CD4-positive, alpha-beta T cell (primary cell): Measurements from ENCODE around the gene NOXA1. TPM values are rescaled to one million over a fixed set of nuclear protein-coding genes. Genes with fewer than 3 reads are reported as not detected.

Source experiments
- ATAC-seq: fragments of 200-7000 bp; cut with Tn5 transposase; one replicate; pipeline ENCODE4 v1.10.0; 2022; ENCODE audit warnings: mild to moderate bottlenecking; ENCODE audit not compliant: poor library complexity
- CTCF ChIA-PET: fragments of 350-600 bp; sonication (Branson Sonifier 250); formaldehyde crosslinking; loops from one replicate; lab custom pipeline; 2021; ENCODE audit warnings: antibody characterized with exemption, inconsistent platforms; lab: Charles Lee
- POLR2A ChIA-PET: fragments of 350-600 bp; sonication (Branson Sonifier 250); formaldehyde crosslinking; loops from one replicate; lab custom pipeline; 2021; ENCODE audit warnings: antibody characterized with exemption, inconsistent platforms; lab: Charles Lee
- DNase-seq, 14 experiments: peaks; one replicate each; pipeline ENCODE4 v3.0.0-alpha.2; 2013 to 2020; ENCODE audit warnings: mixed read lengths in 2 of 14
- H3K27ac ChIP-seq, 2 donors: one replicate each; pipeline versions ENCODE4 v1.5.1 to v1.7.0; 2013; ENCODE audit warnings: low read length in 2 of 2, low read depth in 1 of 2, mild to moderate bottlenecking in 1 of 2
- H3K27me3 ChIP-seq, 2 experiments: 1 replicate in 1 of 2; 2 replicates in 1 of 2; pipeline versions ENCODE4 v1.6.1 to v1.7.0; 2013; ENCODE audit warnings: low read length in 2 of 2, control low read depth in 1 of 2, mild to moderate bottlenecking in 1 of 2, moderate library complexity in 1 of 2; ENCODE audit not compliant: insufficient read depth in 2 of 2, control insufficient read depth in 1 of 2
- H3K36me3 ChIP-seq: one replicate; pipeline ENCODE4 v1.6.1; 2013; ENCODE audit warnings: low read length, control low read depth; ENCODE audit not compliant: insufficient read depth
- H3K4me1 ChIP-seq: one replicate; pipeline ENCODE4 v1.6.1; 2013; ENCODE audit warnings: low read length, control low read depth; ENCODE audit not compliant: insufficient read depth
- H3K4me3 ChIP-seq: one replicate; pipeline ENCODE4 v1.5.1; 2013; ENCODE audit warnings: mild to moderate bottlenecking, low read length, moderate library complexity
- H3K9me3 ChIP-seq, 2 experiments: 1 replicate in 1 of 2; 2 replicates in 1 of 2; pipeline versions ENCODE4 v1.6.1 to v1.7.0; 2013; ENCODE audit warnings: low read length in 2 of 2, mild to moderate bottlenecking in 2 of 2, control low read depth in 1 of 2, moderate library complexity in 1 of 2; ENCODE audit not compliant: control insufficient read depth in 1 of 2, insufficient read depth in 1 of 2
- H3K27ac Mint-ChIP-seq: one replicate; pipeline ENCODE4 v1.8.0; 2020; ENCODE audit warnings: mixed read lengths
- H3K27me3 Mint-ChIP-seq: one replicate; pipeline ENCODE4 v1.8.0; 2021; ENCODE audit warnings: mixed read lengths
- H3K36me3 Mint-ChIP-seq: one replicate; pipeline ENCODE4 v1.8.0; 2021; ENCODE audit warnings: low read depth, mixed read lengths
- H3K4me1 Mint-ChIP-seq: one replicate; pipeline ENCODE4 v1.8.0; 2021; ENCODE audit warnings: low read depth, mixed read lengths
- H3K4me3 Mint-ChIP-seq: one replicate; pipeline ENCODE4 v1.8.0; 2020; ENCODE audit warnings: mild to moderate bottlenecking, mixed read lengths
- H3K9me3 Mint-ChIP-seq: one replicate; pipeline ENCODE4 v1.8.0; 2020; ENCODE audit warnings: mixed read lengths
- intact Hi-C, 2 experiments: fragments of 100-400 bp; cut with DNase I in 1 of 2; cut with micrococcal nuclease in 1 of 2; formaldehyde crosslinking; loops; one replicate each; pipeline versions ENCODE4 v1.15.1 to v1.9.0; 2023 to 2025; cut with DNase I, micrococcal nuclease
- total RNA-seq, 174 experiments: library from RNA in 2 of 174; stranded (reverse) in 2 of 174; gene quantifications; one replicate each; pipeline ENCODE4 v1.2.3 and lab custom pipeline; 2021 to 2026
- TF ChIP-seq, protein P1 (sequence below): fragments of 200-600 bp; IDR thresholded peaks from one replicate; pipeline ENCODE4 v1.8.0; 2022; ENCODE audit warnings: antibody characterized with exemption, mild to moderate bottlenecking

NOXA1 gene
- total RNA-seq, 2 experiments from 2014 or later = 6.7 to 7.7 TPM

DNA sequence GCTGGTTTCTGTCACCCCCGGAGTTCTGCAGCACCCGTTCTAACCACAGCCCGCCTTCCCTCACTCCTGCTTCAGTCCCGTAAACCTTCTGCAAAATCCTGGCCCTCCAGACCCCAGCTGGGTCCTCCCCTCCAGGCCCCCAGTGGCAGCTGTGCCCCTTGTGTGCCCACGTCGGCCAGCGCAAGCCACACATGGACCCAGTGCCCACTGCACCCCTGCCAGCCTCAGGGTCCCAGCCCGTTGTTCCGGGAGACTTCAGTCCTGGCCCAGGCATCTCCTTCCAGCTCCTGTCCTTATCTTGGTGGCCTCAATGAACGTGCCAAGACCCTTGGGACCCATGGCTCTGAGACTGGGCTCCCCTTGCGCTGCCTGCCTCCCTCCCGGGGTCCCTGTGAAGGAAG, 43.4 kb upstream of the NOXA1 start:
- Mint-ChIP-seq H3K27ac (no peak overlapping the region), H3K27me3 (no peaks in the 10 kb centered on the region), H3K9me3 (no peaks in the 10 kb centered on the region), H3K4me1 (peaks cover 4% of the 10 kb centered on the region), H3K36me3 (no peaks in the 10 kb centered on the region), H3K4me3 (no peak overlapping the region)
- peaks cover 0 to 3% of the 10 kb centered on the region in 2 experiments for H3K9me3 ChIP-seq
- no peaks in the 10 kb centered on the region for H3K27me3 ChIP-seq
- H3K27ac ChIP-seq = no peak overlapping the region
- no peaks in the 10 kb centered on the region for H3K36me3 ChIP-seq
- no peak for DNase-seq
- no peaks in the 10 kb centered on the region for H3K4me1 ChIP-seq
- TF ChIP-seq, protein P1, sequence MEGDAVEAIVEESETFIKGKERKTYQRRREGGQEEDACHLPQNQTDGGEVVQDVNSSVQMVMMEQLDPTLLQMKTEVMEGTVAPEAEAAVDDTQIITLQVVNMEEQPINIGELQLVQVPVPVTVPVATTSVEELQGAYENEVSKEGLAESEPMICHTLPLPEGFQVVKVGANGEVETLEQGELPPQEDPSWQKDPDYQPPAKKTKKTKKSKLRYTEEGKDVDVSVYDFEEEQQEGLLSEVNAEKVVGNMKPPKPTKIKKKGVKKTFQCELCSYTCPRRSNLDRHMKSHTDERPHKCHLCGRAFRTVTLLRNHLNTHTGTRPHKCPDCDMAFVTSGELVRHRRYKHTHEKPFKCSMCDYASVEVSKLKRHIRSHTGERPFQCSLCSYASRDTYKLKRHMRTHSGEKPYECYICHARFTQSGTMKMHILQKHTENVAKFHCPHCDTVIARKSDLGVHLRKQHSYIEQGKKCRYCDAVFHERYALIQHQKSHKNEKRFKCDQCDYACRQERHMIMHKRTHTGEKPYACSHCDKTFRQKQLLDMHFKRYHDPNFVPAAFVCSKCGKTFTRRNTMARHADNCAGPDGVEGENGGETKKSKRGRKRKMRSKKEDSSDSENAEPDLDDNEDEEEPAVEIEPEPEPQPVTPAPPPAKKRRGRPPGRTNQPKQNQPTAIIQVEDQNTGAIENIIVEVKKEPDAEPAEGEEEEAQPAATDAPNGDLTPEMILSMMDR = no peak
- POLR2A ChIA-PET = no interaction called here
- intact Hi-C loops = no loop called here
- no peak overlapping the region for H3K4me3 ChIP-seq
- no peak for ATAC-seq
- CTCF ChIA-PET = no interaction called here

DNA sequence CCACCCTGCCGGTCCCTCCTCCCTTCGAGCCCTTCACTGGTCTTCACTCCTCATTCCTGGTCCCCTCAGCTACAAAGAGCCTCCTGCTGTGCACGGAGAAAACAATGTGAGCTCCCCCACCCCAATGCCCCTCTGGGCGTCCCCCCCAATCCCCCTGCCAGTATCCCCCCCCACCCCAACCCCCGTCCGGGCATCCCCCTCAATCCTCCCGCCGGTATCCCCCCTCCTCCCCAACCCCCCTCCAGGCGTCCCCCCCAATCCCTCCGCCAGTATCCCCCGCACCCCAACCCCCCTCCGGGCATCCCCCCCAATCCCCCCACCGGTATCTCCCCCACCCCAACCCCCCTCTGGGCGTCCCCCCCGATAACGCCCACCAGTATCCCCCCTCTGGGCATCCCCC, 43.0 kb upstream of the NOXA1 start:
- ATAC-seq (no peak), DNase-seq (no peak)
- no peaks in the 10 kb centered on the region for H3K27me3 Mint-ChIP-seq
- H3K9me3 ChIP-seq = peaks cover 0 to 3% of the 10 kb centered on the region in 2 experiments
- no peak overlapping the region for H3K4me3 Mint-ChIP-seq
- H3K36me3 ChIP-seq = no peaks in the 10 kb centered on the region
- no peak overlapping the region for H3K4me3 ChIP-seq
- no peak overlapping the region for H3K27ac ChIP-seq
- intact Hi-C loops = no loop called here
- H3K27ac Mint-ChIP-seq = no peak overlapping the region
- no peaks in the 10 kb centered on the region for H3K36me3 Mint-ChIP-seq
- no peaks in the 10 kb centered on the region for H3K9me3 Mint-ChIP-seq
- ChIA-PET POLR2A (no interaction called here), CTCF (no interaction called here)
- TF ChIP-seq, protein P1 = no peak
- H3K27me3 ChIP-seq = no peaks in the 10 kb centered on the region
- peaks cover 4% of the 10 kb centered on the region for H3K4me1 Mint-ChIP-seq
- H3K4me1 ChIP-seq = no peaks in the 10 kb centered on the region

DNA sequence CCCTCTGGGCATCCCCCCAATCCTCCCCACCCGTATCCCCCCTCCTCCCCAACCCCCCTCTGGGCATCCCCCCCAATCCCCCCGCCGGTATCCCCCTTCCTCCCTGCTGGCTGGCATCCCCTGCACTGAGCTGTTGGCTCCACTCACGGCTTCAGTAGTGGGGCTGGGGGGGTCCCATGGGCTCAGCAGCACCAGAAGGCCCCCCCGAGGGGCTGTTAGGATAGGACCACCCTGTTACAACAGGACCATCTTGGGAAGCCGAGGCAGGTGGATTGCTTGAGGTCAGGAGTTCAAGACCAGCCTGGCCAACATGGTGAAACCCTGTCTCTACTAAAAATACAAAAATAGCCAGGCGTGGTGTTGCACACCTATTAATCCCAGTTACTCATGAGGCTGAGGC, 42.6 kb upstream of the NOXA1 start:
- no peak for DNase-seq
- Mint-ChIP-seq H3K4me1 (peaks cover 4% of the 10 kb centered on the region), H3K9me3 (no peaks in the 10 kb centered on the region), H3K27me3 (no peaks in the 10 kb centered on the region), H3K4me3 (no peak overlapping the region), H3K27ac (no peak overlapping the region), H3K36me3 (no peaks in the 10 kb centered on the region)
- Histone ChIP-seq H3K36me3 (no peaks in the 10 kb centered on the region), H3K27me3 (no peaks in the 10 kb centered on the region), H3K4me3 (no peak overlapping the region), H3K9me3 (peaks cover 0 to 3% of the 10 kb centered on the region in 2 experiments), H3K27ac (no peak overlapping the region), H3K4me1 (no peaks in the 10 kb centered on the region)
- intact Hi-C loops = no loop called here
- ChIA-PET POLR2A (no interaction called here), CTCF (interaction anchor here (0.7 kb wide), 1 partner anchor 28 kb away, joined by 3 read pairs; no protein-coding TSS in a partner anchor)
- no peak for ATAC-seq
- TF ChIP-seq, protein P1 = no peak
